IMR-90 (cell line): ENCODE results near the gene CPED1. TPM values are rescaled to one million over a fixed set of nuclear protein-coding genes. Genes with fewer than 3 reads are reported as not detected.

Experiments
- ATAC-seq: fragments of 200-7000 bp; cut with Tn5 transposase; 2 replicates; pipeline ENCODE4 v1.9.1; 2020; ENCODE audit warnings: low read depth, mild to moderate bottlenecking, moderate library complexity
- BruUV-seq: library from RNA; stranded (reverse); fragments of 400-500 nt; replicated peaks from 2 replicates; lab custom pipeline; 2021; lab: Mats Ljungman, UMichigan
- CTCF ChIA-PET: fragments of 300-600 bp; formaldehyde crosslinking; extraction: SDS; loops from one replicate; lab custom pipeline; 2021; ENCODE audit warnings: antibody characterized with exemption; lab: Yijun Ruan, JAX
- POLR2A ChIA-PET: fragments of 300-600 bp; sonication (Branson Sonifier 250); formaldehyde crosslinking; loops from one replicate; lab custom pipeline; 2022; ENCODE audit warnings: antibody characterized with exemption; ENCODE audit not compliant: unreplicated experiment; lab: Charles Lee
- DNase-seq: peaks from one replicate; pipeline ENCODE4 v3.0.0; 2013
- H2AFZ ChIP-seq: replicated peaks from 2 replicates; pipeline ENCODE3; 2013; ENCODE audit warnings: low read length, mild to moderate bottlenecking; ENCODE audit not compliant: poor library complexity
- H2AK5ac ChIP-seq: 2 replicates; pipeline ENCODE4 v1.6.1; 2013; ENCODE audit warnings: low read depth, low read length, inconsistent platforms
- H2AK9ac ChIP-seq: replicated peaks from 2 replicates; pipeline ENCODE3; 2013; ENCODE audit warnings: mild to moderate bottlenecking, low read depth, low read length, moderate library complexity; ENCODE audit not compliant: poor library complexity
- H2BK120ac ChIP-seq: 2 replicates; pipeline ENCODE4 v1.6.1; 2013; ENCODE audit warnings: low read depth, low read length, inconsistent platforms
- H2BK15ac ChIP-seq: 3 replicates; pipeline ENCODE4 v1.6.1; 2013; ENCODE audit warnings: low read depth, low read length, inconsistent platforms
- H2BK20ac ChIP-seq: 2 replicates; pipeline ENCODE4 v1.6.1; 2013; ENCODE audit warnings: low read depth, mild to moderate bottlenecking, inconsistent platforms, low read length, moderate library complexity
- H2BK5ac ChIP-seq: 2 replicates; pipeline ENCODE4 v1.6.1; 2013; ENCODE audit warnings: mild to moderate bottlenecking, low read depth, low read length, inconsistent platforms; ENCODE audit not compliant: poor library complexity, severe bottlenecking
- H3K14ac ChIP-seq: replicated peaks from 2 replicates; pipeline ENCODE4 v1.6.1; 2013; ENCODE audit warnings: low read depth, low read length, inconsistent platforms
- H3K18ac ChIP-seq: 2 replicates; pipeline ENCODE4 v1.6.1; 2013; ENCODE audit warnings: low read depth, low read length, control low read depth
- H3K23ac ChIP-seq: 2 replicates; pipeline ENCODE4 v1.6.1; 2013; ENCODE audit warnings: low read depth, low read length, inconsistent platforms
- H3K27ac ChIP-seq: 2 replicates; pipeline ENCODE4 v1.5.1; 2013; ENCODE audit warnings: mild to moderate bottlenecking, control low read depth, low read length; ENCODE audit not compliant: insufficient read depth
- H3K27me3 ChIP-seq: 2 replicates; pipeline ENCODE4 v1.6.1; 2013; ENCODE audit warnings: low read length; ENCODE audit not compliant: control insufficient read depth, insufficient read depth
- H3K36me3 ChIP-seq: 2 replicates; pipeline ENCODE4 v1.6.1; 2013; ENCODE audit warnings: low read length, mixed read lengths; ENCODE audit not compliant: control insufficient read depth, insufficient read depth
- H3K4ac ChIP-seq: 2 replicates; pipeline ENCODE4 v1.6.1; 2013; ENCODE audit warnings: low read depth, low read length, inconsistent platforms
- H3K4me1 ChIP-seq: 2 replicates; pipeline ENCODE4 v1.6.1; 2013; ENCODE audit warnings: low read length, mixed read lengths; ENCODE audit not compliant: control insufficient read depth, insufficient read depth
- H3K4me2 ChIP-seq: 2 replicates; pipeline ENCODE4 v1.6.1; 2013; ENCODE audit warnings: low read depth, mild to moderate bottlenecking, control low read depth, low read length, moderate library complexity
- H3K4me3 ChIP-seq: 2 replicates; pipeline ENCODE4 v1.5.1; 2013; ENCODE audit warnings: low read depth, mild to moderate bottlenecking, control low read depth, low read length, moderate library complexity; ENCODE audit not compliant: insufficient read depth
- H3K56ac ChIP-seq: 2 replicates; pipeline ENCODE4 v1.6.1; 2013; ENCODE audit warnings: low read length, inconsistent platforms; ENCODE audit not compliant: insufficient read depth; ENCODE audit errors: extremely low read depth
- H3K79me1 ChIP-seq, 2 experiments: 2 replicates each; pipeline ENCODE4 v1.6.1; 2013; ENCODE audit warnings: low read length in 2 of 2, inconsistent platforms in 1 of 2, low read depth in 1 of 2
- H3K9ac ChIP-seq: 2 replicates; pipeline ENCODE4 v1.6.1; 2013; ENCODE audit warnings: low read depth, low read length, control low read depth
- H3K9me1 ChIP-seq: 2 replicates; pipeline ENCODE4 v1.6.1; 2013; ENCODE audit warnings: low read length, inconsistent platforms; ENCODE audit not compliant: insufficient read depth
- H3K9me3 ChIP-seq: 2 replicates; pipeline ENCODE4 v1.6.1; 2013; ENCODE audit warnings: low read length; ENCODE audit not compliant: control insufficient read depth, insufficient read depth
- H4K20me1 ChIP-seq: 2 replicates; pipeline ENCODE4 v1.6.1; 2013; ENCODE audit warnings: low read length, inconsistent platforms; ENCODE audit not compliant: insufficient read depth
- H4K5ac ChIP-seq: 2 replicates; pipeline ENCODE4 v1.6.1; 2013; ENCODE audit warnings: mild to moderate bottlenecking, low read depth, low read length, control low read depth
- H4K8ac ChIP-seq, 2 experiments: 2 replicates each; pipeline ENCODE4 v1.6.1; 2013; ENCODE audit warnings: low read depth in 2 of 2, low read length in 2 of 2, control low read depth in 1 of 2, inconsistent platforms in 1 of 2
- H4K91ac ChIP-seq: 2 replicates; pipeline ENCODE4 v1.6.1; 2013; ENCODE audit warnings: low read depth, low read length, inconsistent platforms; ENCODE audit not compliant: insufficient read depth
- CEBPB ChIP-seq: IDR thresholded peaks from 2 replicates; pipeline ENCODE4 v1.6.1; 2012; ENCODE audit warnings: low read depth, low read length, improper control_type of control experiment
- CHD1 ChIP-seq: IDR thresholded peaks from 2 replicates; pipeline ENCODE4 v1.6.1; 2012; ENCODE audit warnings: low read depth, low read length, improper control_type of control experiment
- RAD21 ChIP-seq: IDR thresholded peaks from 2 replicates; pipeline ENCODE4 v1.6.1; 2012; ENCODE audit warnings: low read length, improper control_type of control experiment
- WGBS, 2 experiments: methylation state at CpG; one replicate each; pipeline versions ENCODE4 v1.1.5 to v1.1.7; 2013; ENCODE audit warnings: missing lambda C conversion rate in 2 of 2; ENCODE audit not compliant: insufficient read length in 1 of 2; ENCODE audit errors: extremely low coverage in 2 of 2; 5-methylcytosine and 5-hydroxymethylcytosine counted together
- dilution Hi-C: fragments of 300-500 bp; cut with HindIII; formaldehyde crosslinking; loops from one replicate; pipeline ENCODE4 v1.14.3; 2018; ENCODE audit warnings: low sequenced_read_pairs; ENCODE audit not compliant: unreplicated experiment
- in situ Hi-C: fragments of 300-500 bp; cut with MboI; formaldehyde crosslinking; loops from 3 replicates; pipeline ENCODE4 v1.14.3; 2019; ENCODE audit warnings: low sequenced_read_pairs, inconsistent platforms, mixed read lengths
- intact Hi-C: fragments of 100-400 bp; cut with micrococcal nuclease; formaldehyde crosslinking; loops from 2 replicates; pipeline ENCODE4 v1.10.0; 2022
- polyA plus RNA-seq, 3 experiments: library from polyadenylated mRNA; depleted of rRNA; stranded (reverse); fragments of >200 nt; gene quantifications; 2 replicates each; pipeline ENCODE4 v1.2.3, GENCODE V29; 2012; ENCODE audit warnings: low replicate concordance in 1 of 3
- total RNA-seq: library from RNA; depleted of rRNA; stranded (reverse); fragments of >200 nt; gene quantifications from 2 replicates; pipeline ENCODE4 v1.2.3, GENCODE V29; 2012
- TF ChIP-seq, protein P1 (sequence below): fragments of 150-350 bp; IDR thresholded peaks from 2 replicates; pipeline ENCODE4 v1.6.1; 2017; ENCODE audit warnings: mild to moderate bottlenecking, antibody characterized with exemption, low read length, low read depth

CPED1 gene
- total and polyA plus RNA-seq, 2 of the 4 experiments (the other 2 are of a cell fraction), result 31.2 to 96.8 TPM

DNA sequence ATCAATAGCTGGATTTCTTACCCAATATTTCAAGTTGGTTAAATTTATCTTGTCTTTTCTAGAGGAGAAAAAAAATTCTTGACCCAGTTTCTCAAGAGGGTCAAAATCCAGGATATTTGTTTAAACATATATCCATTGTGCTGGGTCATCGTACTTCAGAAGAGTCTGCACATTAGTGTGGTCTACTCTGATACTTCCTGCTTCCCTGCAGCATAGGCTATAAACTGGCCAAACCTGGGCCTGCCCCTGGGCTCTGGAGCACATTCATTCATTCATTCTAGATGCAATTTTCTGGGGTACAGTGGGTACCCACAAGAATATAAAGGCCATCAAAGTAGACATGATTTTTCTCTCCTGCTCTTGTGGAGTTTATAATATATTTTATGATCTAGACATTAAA is 198.2 kb downstream of the CPED1 start:
- no peak overlapping the region for H3K23ac ChIP-seq
- DNase-seq (no peak), ATAC-seq (no peak)
- intact Hi-C loops (no loop called here), dilution Hi-C loops (no loop called here), in situ Hi-C loops (no loop called here)
- H3K4me2 ChIP-seq, result no peak overlapping the region
- no peak overlapping the region for H3K18ac ChIP-seq
- no peaks in the 10 kb centered on the region for H3K27me3 ChIP-seq
- H4K8ac ChIP-seq, result no peak overlapping the region
- BruUV-seq, result no TSS peak
- H3K56ac ChIP-seq, result no peak overlapping the region
- H3K79me1 ChIP-seq, result peaks cover 6 to 25% of the 10 kb centered on the region in 2 experiments; a peak in 3 of 4 replicates
- POLR2A ChIA-PET, result no interaction called here
- H2BK5ac ChIP-seq, result no peak overlapping the region
- H4K20me1 ChIP-seq, result no peaks in the 10 kb centered on the region
- H3K4me1 ChIP-seq, result peaks cover 5% of the 10 kb centered on the region; the same call in 1 of the 2 replicates
- H4K91ac ChIP-seq, result no peak overlapping the region
- no CpG with 5 or more reads among the region's 1 CpG for WGBS, 2 experiments
- H3K4ac ChIP-seq, result no peak overlapping the region
- H2AK5ac ChIP-seq, result no peak overlapping the region
- no peak overlapping the region for H2AFZ ChIP-seq
- TF ChIP-seq, protein P1, sequence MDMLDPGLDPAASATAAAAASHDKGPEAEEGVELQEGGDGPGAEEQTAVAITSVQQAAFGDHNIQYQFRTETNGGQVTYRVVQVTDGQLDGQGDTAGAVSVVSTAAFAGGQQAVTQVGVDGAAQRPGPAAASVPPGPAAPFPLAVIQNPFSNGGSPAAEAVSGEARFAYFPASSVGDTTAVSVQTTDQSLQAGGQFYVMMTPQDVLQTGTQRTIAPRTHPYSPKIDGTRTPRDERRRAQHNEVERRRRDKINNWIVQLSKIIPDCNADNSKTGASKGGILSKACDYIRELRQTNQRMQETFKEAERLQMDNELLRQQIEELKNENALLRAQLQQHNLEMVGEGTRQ, result no peak
- no peak for TF ChIP-seq RAD21
- no peak for TF ChIP-seq CEBPB
- TF ChIP-seq CHD1, result no peak
- no peak overlapping the region for H2BK20ac ChIP-seq
- no peak overlapping the region for H2BK120ac ChIP-seq
- H3K9ac ChIP-seq, result no peak overlapping the region
- CTCF ChIA-PET, result interaction anchor here (1.0 kb wide), 1 partner anchor 10 kb away, joined by 3 read pairs; no protein-coding TSS in a partner anchor
- H3K14ac ChIP-seq, result no peak overlapping the region
- H3K36me3 ChIP-seq, result no peaks in the 10 kb centered on the region
- no peaks in the 10 kb centered on the region for H3K9me3 ChIP-seq
- H3K4me3 ChIP-seq, result no peak overlapping the region
- H2AK9ac ChIP-seq, result no peak overlapping the region
- no peak overlapping the region for H4K5ac ChIP-seq
- no peak overlapping the region; the same call in 2 of the 3 replicates for H2BK15ac ChIP-seq
- peaks cover 5% of the 10 kb centered on the region; the same call in 1 of the 2 replicates for H3K9me1 ChIP-seq
- H3K27ac ChIP-seq, result no peak overlapping the region
